Activated naive CD8-positive, alpha-beta T cell (primary cell): ENCODE measurements around the gene BANF2.

Source experiments
- H3K27ac Mint-ChIP-seq: one replicate; pipeline ENCODE4 v1.8.0; 2021; ENCODE audit warnings: mixed read lengths
- H3K27me3 Mint-ChIP-seq: one replicate; pipeline ENCODE4 v1.8.0; 2021; ENCODE audit warnings: mixed read lengths
- H3K36me3 Mint-ChIP-seq: one replicate; pipeline ENCODE4 v1.8.0; 2021; ENCODE audit warnings: mixed read lengths
- H3K4me1 Mint-ChIP-seq: one replicate; pipeline ENCODE4 v1.8.0; 2021; ENCODE audit warnings: low read depth, mixed read lengths
- H3K4me3 Mint-ChIP-seq: one replicate; pipeline ENCODE4 v1.8.0; 2021; ENCODE audit warnings: mild to moderate bottlenecking, mixed read lengths
- H3K9me3 Mint-ChIP-seq: one replicate; pipeline ENCODE4 v1.8.0; 2021; ENCODE audit warnings: low read depth, mixed read lengths

BANF2 gene

GRCh38 chr20:17674722-17675518 is 24.8 kb upstream of the BANF2 start:
- no peak overlapping the region for H3K27ac Mint-ChIP-seq
- no peaks in the 10 kb centered on the region for H3K27me3 Mint-ChIP-seq
- peaks cover 14% of the 10 kb centered on the region for H3K36me3 Mint-ChIP-seq
- H3K4me1 Mint-ChIP-seq: peaks cover 10% of the 10 kb centered on the region
- H3K9me3 Mint-ChIP-seq: no peaks in the 10 kb centered on the region
- H3K4me3 Mint-ChIP-seq: no peak overlapping the region

- Mint-ChIP-seq H3K4me1 (peaks cover 13% of the 10 kb centered on the region), H3K4me3 (no peak overlapping the region), H3K27me3 (no peaks in the 10 kb centered on the region), H3K9me3 (no peaks in the 10 kb centered on the region), H3K36me3 (peaks cover 12% of the 10 kb centered on the region), H3K27ac (no peak overlapping the region)
Measured at GRCh38 chr20:17675519-17676377, 24.0 kb upstream of the BANF2 start.

- Mint-ChIP-seq H3K4me3 (no peak overlapping the region), H3K4me1 (peaks cover 13% of the 10 kb centered on the region), H3K27me3 (no peaks in the 10 kb centered on the region), H3K36me3 (peaks cover 12% of the 10 kb centered on the region), H3K9me3 (no peaks in the 10 kb centered on the region), H3K27ac (no peak overlapping the region)
Measured at GRCh38 chr20:17676378-17676759, 23.4 kb upstream of the BANF2 start.

GRCh38 chr20:17676942-17677341 is 22.8 kb upstream of the BANF2 start:
- Mint-ChIP-seq H3K9me3 (no peaks in the 10 kb centered on the region), H3K27ac (no peak overlapping the region), H3K4me3 (no peak overlapping the region), H3K27me3 (no peaks in the 10 kb centered on the region), H3K36me3 (peaks cover 12% of the 10 kb centered on the region), H3K4me1 (peaks cover 13% of the 10 kb centered on the region)

- Mint-ChIP-seq H3K4me3 (no peak overlapping the region), H3K4me1 (peaks cover 19% of the 10 kb centered on the region), H3K27ac (no peak overlapping the region), H3K9me3 (no peaks in the 10 kb centered on the region), H3K36me3 (peaks cover 5% of the 10 kb centered on the region), H3K27me3 (no peaks in the 10 kb centered on the region)
Measured at GRCh38 chr20:17678295-17678694, 21.5 kb upstream of the BANF2 start.

- Mint-ChIP-seq H3K36me3 (peaks cover 5% of the 10 kb centered on the region), H3K27me3 (peaks cover 3% of the 10 kb centered on the region), H3K4me1 (peaks cover 20% of the 10 kb centered on the region), H3K9me3 (no peaks in the 10 kb centered on the region), H3K27ac (no peak overlapping the region), H3K4me3 (no peak overlapping the region)
Measured at GRCh38 chr20:17678886-17679285, 20.9 kb upstream of the BANF2 start.

GRCh38 chr20:17679941-17680835 is 19.6 kb upstream of the BANF2 start:
- H3K27ac Mint-ChIP-seq: peak overlapping the region; percentile 55
- H3K27me3 Mint-ChIP-seq: peaks cover 8% of the 10 kb centered on the region
- no peaks in the 10 kb centered on the region for H3K9me3 Mint-ChIP-seq
- peaks cover 3% of the 10 kb centered on the region for H3K36me3 Mint-ChIP-seq
- H3K4me3 Mint-ChIP-seq: peak overlapping the region; percentile 84
- peaks cover 18% of the 10 kb centered on the region for H3K4me1 Mint-ChIP-seq

GRCh38 chr20:17680836-17681725 is 18.7 kb upstream of the BANF2 start:
- peaks cover 18% of the 10 kb centered on the region for H3K4me1 Mint-ChIP-seq
- peaks cover 8% of the 10 kb centered on the region for H3K27me3 Mint-ChIP-seq
- peaks cover 3% of the 10 kb centered on the region for H3K36me3 Mint-ChIP-seq
- peak overlapping the region; percentile 84 for H3K4me3 Mint-ChIP-seq
- no peaks in the 10 kb centered on the region for H3K9me3 Mint-ChIP-seq
- no peak overlapping the region for H3K27ac Mint-ChIP-seq

GRCh38 chr20:17681726-17682102 is 18.1 kb upstream of the BANF2 start:
- Mint-ChIP-seq H3K9me3 (no peaks in the 10 kb centered on the region), H3K4me1 (peaks cover 18% of the 10 kb centered on the region), H3K4me3 (peak overlapping the region; percentile 83), H3K27me3 (peaks cover 8% of the 10 kb centered on the region), H3K27ac (no peak overlapping the region), H3K36me3 (peaks cover 3% of the 10 kb centered on the region)

- H3K4me1 Mint-ChIP-seq: peaks cover 18% of the 10 kb centered on the region
- H3K27ac Mint-ChIP-seq: peak within 1 kb of the TSS; percentile 41
- H3K9me3 Mint-ChIP-seq: no peaks in the 10 kb centered on the region
- peak within 1 kb of the TSS; percentile 88 for H3K4me3 Mint-ChIP-seq
- peaks cover 3% of the 10 kb centered on the region for H3K36me3 Mint-ChIP-seq
- peaks cover 13% of the 10 kb centered on the region for H3K27me3 Mint-ChIP-seq
Measured at GRCh38 chr20:17682103-17682888, 17.5 kb upstream of the BANF2 start, which contains the start of gene RRBP1. Gene RRBP1, minus strand, starts transcription at chr20:17682242. Its CDS starts 21,735 bp downstream, at chr20:17660507.

GRCh38 chr20:17682889-17683198 is 16.9 kb upstream of the BANF2 start:
- Mint-ChIP-seq H3K4me1 (peaks cover 18% of the 10 kb centered on the region), H3K4me3 (peak overlapping the region; percentile 88), H3K36me3 (peaks cover 3% of the 10 kb centered on the region), H3K27ac (peak overlapping the region; percentile 41), H3K27me3 (peaks cover 17% of the 10 kb centered on the region), H3K9me3 (no peaks in the 10 kb centered on the region)

GRCh38 chr20:17683218-17684076 is 16.3 kb upstream of the BANF2 start:
- Mint-ChIP-seq H3K27me3 (peaks cover 19% of the 10 kb centered on the region), H3K36me3 (no peaks in the 10 kb centered on the region), H3K27ac (no peak overlapping the region)

More at GRCh38 chr20:17683218-17684076, 16.3 kb upstream of the BANF2 start:
- Mint-ChIP-seq H3K4me1 (peaks cover 18% of the 10 kb centered on the region), H3K4me3 (peak overlapping the region; percentile 72), H3K9me3 (no peaks in the 10 kb centered on the region)
